Natural killer cell (primary cell): ENCODE measurements around the gene PGS1. TPM values are rescaled to one million over a fixed set of nuclear protein-coding genes. Genes with fewer than 3 reads are reported as not detected.

Source experiments
- ATAC-seq, 3 donors: fragments of 150-1000 bp in 2 of 3; fragments of 200-7000 bp in 1 of 3; cut with Tn5 transposase; 1 replicate in 1 of 3; 2 replicates in 2 of 3; pipeline ENCODE4 v1.10.0; 2021; ENCODE audit warnings: mild to moderate bottlenecking in 2 of 3, moderate library complexity in 2 of 3
- DNase-seq, 2 donors: peaks; one replicate each; pipeline versions ENCODE4 v3.0.0 to v3.0.0-alpha.2; 2013 to 2021; ENCODE audit warnings: mixed read lengths in 1 of 2
- H3K27ac ChIP-seq: one replicate; pipeline ENCODE4 v1.5.1; 2013; ENCODE audit warnings: mild to moderate bottlenecking, low read length
- H3K27me3 ChIP-seq: one replicate; pipeline ENCODE4 v1.6.1; 2013; ENCODE audit warnings: low read length; ENCODE audit not compliant: control insufficient read depth, insufficient read depth
- H3K36me3 ChIP-seq: one replicate; pipeline ENCODE4 v1.6.1; 2013; ENCODE audit warnings: low read length; ENCODE audit not compliant: control insufficient read depth, insufficient read depth
- H3K4me1 ChIP-seq: one replicate; pipeline ENCODE4 v1.6.1; 2013; ENCODE audit warnings: low read length; ENCODE audit not compliant: control insufficient read depth, insufficient read depth
- H3K4me3 ChIP-seq: one replicate; pipeline ENCODE4 v1.5.1; 2013; ENCODE audit warnings: low read length
- H3K9me3 ChIP-seq: one replicate; pipeline ENCODE4 v1.6.1; 2013; ENCODE audit warnings: low read length; ENCODE audit not compliant: control insufficient read depth, insufficient read depth
- H3K27ac Mint-ChIP-seq, 2 donors: one replicate each; pipeline ENCODE4 v1.8.0; 2022; ENCODE audit warnings: mild to moderate bottlenecking in 2 of 2, mixed read lengths in 2 of 2, moderate library complexity in 1 of 2
- H3K27me3 Mint-ChIP-seq, 2 donors: one replicate each; pipeline ENCODE4 v1.8.0; 2022; ENCODE audit warnings: low read depth in 2 of 2, mixed read lengths in 2 of 2
- H3K36me3 Mint-ChIP-seq: one replicate; pipeline ENCODE4 v1.8.0; 2022; ENCODE audit warnings: mixed read lengths
- H3K4me1 Mint-ChIP-seq, 2 donors: one replicate each; pipeline ENCODE4 v1.8.0; 2022; ENCODE audit warnings: mixed read lengths in 2 of 2
- H3K4me3 Mint-ChIP-seq: one replicate; pipeline ENCODE4 v1.8.0; 2022; ENCODE audit warnings: mild to moderate bottlenecking, moderate library complexity, mixed read lengths
- H3K9me3 Mint-ChIP-seq, 2 donors: one replicate each; pipeline ENCODE4 v1.8.0; 2022; ENCODE audit warnings: mixed read lengths in 2 of 2
- CTCF ChIP-seq: fragments of 200-600 bp; IDR thresholded peaks from one replicate; pipeline ENCODE4 v1.8.0; 2022; ENCODE audit warnings: antibody characterized with exemption
- WGBS: methylation state at CpG from one replicate; pipeline ENCODE4 v1.1.7; 2013; ENCODE audit warnings: missing lambda C conversion rate; ENCODE audit not compliant: insufficient coverage; 5-methylcytosine and 5-hydroxymethylcytosine counted together
- intact Hi-C: fragments of 100-400 bp; cut with micrococcal nuclease; formaldehyde crosslinking; loops from one replicate; pipeline ENCODE4 v1.14.2; 2022
- total RNA-seq, 4 donors: library from RNA; stranded (reverse); fragments of 120-200 nt in 1 of 4; gene quantifications; one replicate each; pipeline versions ENCODE4 v1.2.3 to v1.2.4, GENCODE V29; 2013 to 2022

PGS1 gene
- total RNA-seq, 3 donors from 2014 or later (not counting 1 experiment from before 2014, with no cell fraction given) = 47.9 to 53.6 (median 48.3) TPM

- H3K9me3 ChIP-seq = no peaks in the 10 kb centered on the region
- H3K36me3 ChIP-seq = peaks cover 24% of the 10 kb centered on the region
- intact Hi-C loops = no loop called here
- WGBS = 86% methylated on average over 10 of the region's 10 CpGs
- no peaks in the 10 kb centered on the region for H3K27me3 ChIP-seq
- Mint-ChIP-seq H3K27me3 (no peaks in the 10 kb centered on the region), H3K36me3 (no peaks in the 10 kb centered on the region), H3K27ac (peak overlapping the region; percentile 62 to 87), H3K9me3 (no peaks in the 10 kb centered on the region), H3K4me1 (peaks cover 56 to 79% of the 10 kb centered on the region in 2 donors), H3K4me3 (no peak overlapping the region)
- TF ChIP-seq CTCF = peak; percentile 34
- peak in 2 of 3 donors; percentile 28 to 39 for ATAC-seq
- DNase-seq = peak in 1 of 2 donors; percentile 53
- peak overlapping the region; percentile 4 for H3K27ac ChIP-seq
- H3K4me1 ChIP-seq = peaks cover 68% of the 10 kb centered on the region
- H3K4me3 ChIP-seq = no peak overlapping the region
Observed at GRCh38 chr17:78412403-78412802, 34.0 kb downstream of the PGS1 start.

- Mint-ChIP-seq H3K27me3 (no peaks in the 10 kb centered on the region), H3K4me3 (no peak overlapping the region), H3K4me1 (peaks cover 41 to 62% of the 10 kb centered on the region in 2 donors), H3K9me3 (no peaks in the 10 kb centered on the region), H3K36me3 (no peaks in the 10 kb centered on the region), H3K27ac (peak overlapping the region; percentile 62 to 87)
- peak; percentile 41 to 60 (median 53) for ATAC-seq
- Histone ChIP-seq H3K36me3 (peaks cover 18% of the 10 kb centered on the region), H3K9me3 (no peaks in the 10 kb centered on the region), H3K4me1 (peaks cover 58% of the 10 kb centered on the region), H3K4me3 (no peak overlapping the region), H3K27me3 (no peaks in the 10 kb centered on the region), H3K27ac (peak overlapping the region; percentile 53)
- DNase-seq = peak; percentile 26 to 72
- WGBS = 53% methylated on average over 34 of the region's 34 CpGs
- intact Hi-C loops = no loop called here
- TF ChIP-seq CTCF = no peak
Observed at GRCh38 chr17:78414178-78415162, 36.0 kb downstream of the PGS1 start.

- Histone ChIP-seq H3K36me3 (peaks cover 32% of the 10 kb centered on the region), H3K9me3 (no peaks in the 10 kb centered on the region), H3K27me3 (no peaks in the 10 kb centered on the region), H3K4me3 (no peak overlapping the region), H3K27ac (no peak overlapping the region), H3K4me1 (peaks cover 58% of the 10 kb centered on the region)
- intact Hi-C loops = no loop called here
- no peaks in the 10 kb centered on the region for H3K27me3 Mint-ChIP-seq
- H3K4me1 Mint-ChIP-seq = peaks cover 41 to 54% of the 10 kb centered on the region in 2 donors
- ATAC-seq (no peak), DNase-seq (no peak)
- 81% methylated on average over 16 of the region's 17 CpGs for WGBS
- H3K27ac Mint-ChIP-seq = peak overlapping the region in 1 of 2 donors; percentile 75
- H3K36me3 Mint-ChIP-seq = no peaks in the 10 kb centered on the region
- no peak overlapping the region for H3K4me3 Mint-ChIP-seq
- no peak for TF ChIP-seq CTCF
- H3K9me3 Mint-ChIP-seq = no peaks in the 10 kb centered on the region
Observed at GRCh38 chr17:78415821-78416711, 37.6 kb downstream of the PGS1 start.
